ENCODE results near the gene PPTC7.

DNA sequence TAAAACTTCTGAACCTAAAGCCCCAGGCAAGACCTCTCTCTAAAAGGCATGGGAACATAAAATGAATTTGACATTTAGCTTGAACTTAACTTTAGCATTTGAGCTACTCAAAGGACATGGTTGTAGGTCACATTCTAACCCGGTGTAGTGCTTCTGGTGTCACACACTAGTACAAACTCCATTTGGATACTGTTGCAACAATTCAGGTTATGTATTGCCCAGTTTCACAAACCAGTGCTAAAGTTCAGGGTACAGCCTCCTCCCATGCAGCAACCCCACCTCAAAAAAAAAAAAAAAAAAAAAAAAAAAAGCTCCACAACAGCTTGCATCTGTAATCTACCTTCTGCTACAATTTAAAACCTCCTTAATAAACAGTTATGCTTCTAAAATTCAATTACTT, 7.8 kb downstream of the PPTC7 start:
- TF ChIP-seq CTCF (IDR thresholded peaks at IDR 0.05 in 4 of 5, conservative IDR thresholded peaks at IDR 0.05 in 1 of 5) (no peak), POLR2A (IDR thresholded peaks at IDR 0.05) (no peak)
